ENCODE data around the gene FOXJ1. TPM values are rescaled to one million over a fixed set of nuclear protein-coding genes. Genes with fewer than 3 reads are reported as not detected.

FOXJ1 gene
- total and polyA plus RNA-seq, 2 of the 13 experiments (the other 11 are each of a cell fraction or from before 2014, with no cell fraction given), result 0.98 to 1.6 TPM

DNA sequence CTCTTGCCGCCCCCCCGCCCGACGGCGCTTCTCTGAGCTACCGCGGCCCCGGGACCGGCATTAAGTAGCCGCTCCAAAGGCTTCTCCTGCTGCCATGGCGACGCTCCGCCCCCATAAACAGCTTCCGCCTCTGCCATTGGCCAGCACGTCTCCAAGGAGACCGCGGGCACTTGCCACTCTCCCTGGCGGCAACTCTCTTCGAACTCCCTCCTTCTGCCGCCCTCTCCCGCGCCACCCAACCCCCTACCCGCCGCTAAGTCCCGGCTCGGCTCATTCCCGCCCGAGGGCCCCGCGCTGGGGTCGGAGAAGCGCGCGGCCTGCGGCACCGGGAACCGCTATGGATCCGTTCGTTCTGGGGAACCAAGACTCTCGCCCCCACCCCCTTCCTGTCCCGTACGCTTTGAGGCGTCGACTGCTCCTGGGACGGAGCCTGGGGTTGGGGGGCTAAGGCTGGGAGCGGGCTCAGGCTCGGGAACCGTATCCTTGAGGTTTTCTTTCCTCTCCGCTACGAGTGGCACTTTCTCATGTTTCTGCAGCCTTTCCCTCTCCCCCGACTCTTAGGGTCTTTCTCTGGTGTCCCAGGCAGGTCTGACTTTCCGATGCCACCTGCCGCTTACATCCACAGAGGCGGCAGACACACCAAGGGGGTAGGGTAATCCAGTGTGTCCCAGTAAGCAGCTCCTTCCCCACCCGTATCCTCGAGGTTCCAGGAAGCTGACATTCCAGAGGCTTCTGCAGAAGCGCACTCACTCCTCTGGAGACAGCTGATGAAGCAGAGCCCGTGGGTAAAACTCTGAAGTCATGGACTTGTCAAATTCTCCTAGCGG lies at the start of gene FOXJ1 (continued):
- TF ChIP-seq, protein P1, sequence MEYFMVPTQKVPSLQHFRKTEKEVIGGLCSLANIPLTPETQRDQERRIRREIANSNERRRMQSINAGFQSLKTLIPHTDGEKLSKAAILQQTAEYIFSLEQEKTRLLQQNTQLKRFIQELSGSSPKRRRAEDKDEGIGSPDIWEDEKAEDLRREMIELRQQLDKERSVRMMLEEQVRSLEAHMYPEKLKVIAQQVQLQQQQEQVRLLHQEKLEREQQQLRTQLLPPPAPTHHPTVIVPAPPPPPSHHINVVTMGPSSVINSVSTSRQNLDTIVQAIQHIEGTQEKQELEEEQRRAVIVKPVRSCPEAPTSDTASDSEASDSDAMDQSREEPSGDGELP (IDR thresholded peaks at IDR 0.05; ENCODE audit: borderline replicate concordance, low read depth), result peak; percentile 10; the same call in 1 of the 2 replicates
- TF ChIP-seq, protein P2, sequence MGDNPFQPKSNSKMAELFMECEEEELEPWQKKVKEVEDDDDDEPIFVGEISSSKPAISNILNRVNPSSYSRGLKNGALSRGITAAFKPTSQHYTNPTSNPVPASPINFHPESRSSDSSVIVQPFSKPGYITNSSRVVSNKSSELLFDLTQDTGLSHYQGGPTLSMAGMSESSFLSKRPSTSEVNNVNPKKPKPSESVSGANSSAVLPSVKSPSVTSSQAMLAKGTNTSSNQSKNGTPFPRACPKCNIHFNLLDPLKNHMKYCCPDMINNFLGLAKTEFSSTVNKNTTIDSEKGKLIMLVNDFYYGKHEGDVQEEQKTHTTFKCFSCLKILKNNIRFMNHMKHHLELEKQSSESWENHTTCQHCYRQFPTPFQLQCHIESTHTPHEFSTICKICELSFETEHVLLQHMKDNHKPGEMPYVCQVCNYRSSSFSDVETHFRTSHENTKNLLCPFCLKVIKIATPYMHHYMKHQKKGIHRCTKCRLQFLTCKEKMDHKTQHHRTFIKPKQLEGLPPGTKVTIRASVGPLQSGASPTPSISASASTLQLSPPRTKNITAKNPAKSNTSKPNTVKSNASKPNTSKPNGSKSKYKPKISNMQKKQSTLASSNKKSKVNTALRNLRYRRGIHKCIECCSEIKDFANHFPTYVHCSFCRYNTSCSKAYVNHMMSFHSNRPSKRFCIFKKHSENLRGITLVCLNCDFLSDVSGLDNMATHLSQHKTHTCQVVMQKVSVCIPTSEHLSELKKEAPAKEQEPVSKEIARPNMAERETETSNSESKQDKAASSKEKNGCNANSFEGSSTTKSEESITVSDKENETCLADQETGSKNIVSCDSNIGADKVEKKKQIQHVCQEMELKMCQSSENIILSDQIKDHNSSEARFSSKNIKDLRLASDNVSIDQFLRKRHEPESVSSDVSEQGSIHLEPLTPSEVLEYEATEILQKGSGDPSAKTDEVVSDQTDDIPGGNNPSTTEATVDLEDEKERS (CRISPR knock-in tag; IDR thresholded peaks at IDR 0.05), result no peak
- TF ChIP-seq HHEX (CRISPR knock-in tag; IDR thresholded peaks at IDR 0.05) (no peak), ZNF44 (CRISPR knock-in tag; IDR thresholded peaks at IDR 0.05) (0 out of 2 replicates have a peak, but pooled peaks have one; percentile 59), ZNF451 (CRISPR knock-in tag; IDR thresholded peaks at IDR 0.05) (no peak), ZSCAN31 (CRISPR knock-in tag; IDR thresholded peaks at IDR 0.05; ENCODE audit: low read depth) (no peak), RAD51 (IDR thresholded peaks at IDR 0.05; ENCODE audit: borderline replicate concordance) (no peak), CBX5 (CRISPR knock-in tag; IDR thresholded peaks at IDR 0.05; ENCODE audit: borderline replicate concordance) (no peak), ZNF589 (CRISPR knock-in tag; conservative IDR thresholded peaks at IDR 0.05) (no peak), RFXANK (CRISPR knock-in tag; IDR thresholded peaks at IDR 0.05) (no peak), ZNF350 (CRISPR knock-in tag; IDR thresholded peaks at IDR 0.05; ENCODE audit: borderline replicate concordance, low read depth) (peak; percentile 70; the same call in 1 of the 2 replicates), MATR3 (CRISPR knock-in tag; IDR thresholded peaks at IDR 0.05) (no peak), ZNF709 (CRISPR knock-in tag; IDR thresholded peaks at IDR 0.05) (no peak), ZNF274 (CRISPR knock-in tag; IDR thresholded peaks at IDR 0.05) (peak; percentile 85; the same call in 1 of the 2 replicates), TOPORS (CRISPR knock-in tag; IDR thresholded peaks at IDR 0.05) (0 out of 2 replicates have a peak, but pooled peaks have one; percentile 26), RARG (CRISPR knock-in tag; IDR thresholded peaks at IDR 0.05; ENCODE audit: low read depth) (no peak), ZNF383 (CRISPR knock-in tag; IDR thresholded peaks at IDR 0.05; ENCODE audit: borderline replicate concordance) (no peak), HNRNPLL (IDR thresholded peaks at IDR 0.05; ENCODE audit: low read depth, low read length, poor library complexity, severe bottlenecking) (peak; percentile 48), TAF15 (IDR thresholded peaks at IDR 0.05; ENCODE audit: low read depth, low read length, poor library complexity, severe bottlenecking) (peak; percentile 73), MEIS1 (CRISPR knock-in tag; IDR thresholded peaks at IDR 0.05; ENCODE audit: borderline replicate concordance) (no peak)
- TF ChIP-seq, protein P3, sequence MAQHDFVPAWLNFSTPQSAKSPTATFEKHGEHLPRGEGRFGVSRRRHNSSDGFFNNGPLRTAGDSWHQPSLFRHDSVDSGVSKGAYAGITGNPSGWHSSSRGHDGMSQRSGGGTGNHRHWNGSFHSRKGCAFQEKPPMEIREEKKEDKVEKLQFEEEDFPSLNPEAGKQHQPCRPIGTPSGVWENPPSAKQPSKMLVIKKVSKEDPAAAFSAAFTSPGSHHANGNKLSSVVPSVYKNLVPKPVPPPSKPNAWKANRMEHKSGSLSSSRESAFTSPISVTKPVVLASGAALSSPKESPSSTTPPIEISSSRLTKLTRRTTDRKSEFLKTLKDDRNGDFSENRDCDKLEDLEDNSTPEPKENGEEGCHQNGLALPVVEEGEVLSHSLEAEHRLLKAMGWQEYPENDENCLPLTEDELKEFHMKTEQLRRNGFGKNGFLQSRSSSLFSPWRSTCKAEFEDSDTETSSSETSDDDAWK (CRISPR knock-in tag; IDR thresholded peaks at IDR 0.05), result no peak
- TF ChIP-seq, protein P4, sequence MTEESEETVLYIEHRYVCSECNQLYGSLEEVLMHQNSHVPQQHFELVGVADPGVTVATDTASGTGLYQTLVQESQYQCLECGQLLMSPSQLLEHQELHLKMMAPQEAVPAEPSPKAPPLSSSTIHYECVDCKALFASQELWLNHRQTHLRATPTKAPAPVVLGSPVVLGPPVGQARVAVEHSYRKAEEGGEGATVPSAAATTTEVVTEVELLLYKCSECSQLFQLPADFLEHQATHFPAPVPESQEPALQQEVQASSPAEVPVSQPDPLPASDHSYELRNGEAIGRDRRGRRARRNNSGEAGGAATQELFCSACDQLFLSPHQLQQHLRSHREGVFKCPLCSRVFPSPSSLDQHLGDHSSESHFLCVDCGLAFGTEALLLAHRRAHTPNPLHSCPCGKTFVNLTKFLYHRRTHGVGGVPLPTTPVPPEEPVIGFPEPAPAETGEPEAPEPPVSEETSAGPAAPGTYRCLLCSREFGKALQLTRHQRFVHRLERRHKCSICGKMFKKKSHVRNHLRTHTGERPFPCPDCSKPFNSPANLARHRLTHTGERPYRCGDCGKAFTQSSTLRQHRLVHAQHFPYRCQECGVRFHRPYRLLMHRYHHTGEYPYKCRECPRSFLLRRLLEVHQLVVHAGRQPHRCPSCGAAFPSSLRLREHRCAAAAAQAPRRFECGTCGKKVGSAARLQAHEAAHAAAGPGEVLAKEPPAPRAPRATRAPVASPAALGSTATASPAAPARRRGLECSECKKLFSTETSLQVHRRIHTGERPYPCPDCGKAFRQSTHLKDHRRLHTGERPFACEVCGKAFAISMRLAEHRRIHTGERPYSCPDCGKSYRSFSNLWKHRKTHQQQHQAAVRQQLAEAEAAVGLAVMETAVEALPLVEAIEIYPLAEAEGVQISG (CRISPR knock-in tag; IDR thresholded peaks at IDR 0.05), result no peak
